Inflammatory macrophage treated with lipopolysaccharide for 1 hour (primary cell): ENCODE results near the gene USP3.
"Not testable (repeated sequence)": the region's sequence is repeated elsewhere in the genome, so short reads cannot be mapped to it uniquely, and the experiment has no call there.

Experiments
- DNase-seq, 2 donors: peaks; one replicate each; pipeline ENCODE4 v3.0.0-alpha.2; 2020 to 2022

Gene USP3

DNA sequence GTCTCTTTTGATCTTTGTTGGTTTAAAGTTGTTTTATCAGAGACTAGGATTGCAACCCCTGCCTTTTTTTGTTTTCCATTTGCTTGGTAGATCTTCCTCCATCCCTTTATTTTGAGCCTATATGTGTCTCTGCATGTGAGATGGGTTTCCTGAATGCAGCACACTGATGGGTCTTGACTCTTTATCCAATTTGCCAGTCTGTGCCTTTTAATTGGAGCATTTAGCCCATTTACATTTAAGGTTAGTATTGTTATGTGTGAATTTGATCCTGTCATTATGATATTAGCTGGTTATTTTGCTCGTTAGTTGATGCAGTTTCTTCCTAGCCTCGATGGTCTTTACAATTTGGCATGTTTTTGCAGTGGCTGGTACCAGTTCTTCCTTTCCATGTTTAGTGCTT, 116.4 kb downstream of the USP3 start:
- DNase-seq = not testable (repeated sequence)

DNA sequence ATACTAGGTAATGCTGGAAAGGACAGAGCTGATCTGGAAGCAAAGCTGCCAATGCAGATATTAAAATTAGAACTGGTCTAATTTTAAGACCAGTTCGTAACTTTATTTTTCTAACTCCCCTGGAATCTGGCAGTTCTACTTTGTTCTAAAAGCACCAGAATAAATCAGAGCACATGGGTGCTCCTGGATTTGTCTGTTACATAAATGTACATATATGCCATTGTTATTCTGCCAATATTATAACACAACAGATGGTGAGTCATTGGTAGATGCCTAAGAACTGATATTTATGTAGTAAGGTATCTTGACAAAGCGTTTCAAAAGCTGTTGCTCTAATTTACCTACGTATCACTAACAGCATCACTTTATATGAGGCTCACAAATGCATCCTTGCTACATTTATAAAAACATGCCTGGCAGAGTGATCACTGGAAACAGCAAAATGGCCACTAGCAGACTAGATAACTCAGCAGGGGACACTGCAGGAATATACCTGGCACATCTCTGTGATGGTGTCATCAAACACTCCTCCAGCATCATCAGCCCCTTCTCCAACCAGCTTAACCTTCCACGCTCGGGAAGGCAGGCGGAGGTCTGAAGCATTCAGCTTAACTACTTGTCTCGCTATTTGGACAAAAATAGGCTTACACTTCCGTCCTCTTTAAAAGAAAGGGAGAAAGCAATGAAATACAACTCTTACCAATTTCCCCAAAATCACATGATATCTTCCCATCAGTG, 119.0 kb downstream of the USP3 start:
- DNase-seq = no peak

DNA sequence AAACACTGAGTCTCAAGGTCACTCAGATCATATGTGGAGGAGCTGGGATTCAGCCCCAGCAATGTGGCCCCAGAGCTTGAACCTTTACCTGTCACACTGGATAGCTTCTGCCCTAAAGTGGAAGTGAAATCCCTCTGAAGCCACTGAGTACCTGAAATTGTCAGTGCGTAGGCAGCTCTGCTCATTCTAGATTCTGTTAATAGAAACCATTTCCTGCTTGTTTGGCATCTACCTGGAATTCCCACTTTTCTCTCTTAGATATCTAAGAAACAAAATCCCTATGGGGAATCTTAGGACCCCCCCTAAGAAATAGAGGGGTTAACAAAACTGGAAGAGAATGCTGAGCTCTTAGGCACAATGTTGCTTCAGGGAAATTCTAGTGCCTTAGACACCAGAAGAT, 122.6 kb downstream of the USP3 start:
- DNase-seq = no peak

DNA sequence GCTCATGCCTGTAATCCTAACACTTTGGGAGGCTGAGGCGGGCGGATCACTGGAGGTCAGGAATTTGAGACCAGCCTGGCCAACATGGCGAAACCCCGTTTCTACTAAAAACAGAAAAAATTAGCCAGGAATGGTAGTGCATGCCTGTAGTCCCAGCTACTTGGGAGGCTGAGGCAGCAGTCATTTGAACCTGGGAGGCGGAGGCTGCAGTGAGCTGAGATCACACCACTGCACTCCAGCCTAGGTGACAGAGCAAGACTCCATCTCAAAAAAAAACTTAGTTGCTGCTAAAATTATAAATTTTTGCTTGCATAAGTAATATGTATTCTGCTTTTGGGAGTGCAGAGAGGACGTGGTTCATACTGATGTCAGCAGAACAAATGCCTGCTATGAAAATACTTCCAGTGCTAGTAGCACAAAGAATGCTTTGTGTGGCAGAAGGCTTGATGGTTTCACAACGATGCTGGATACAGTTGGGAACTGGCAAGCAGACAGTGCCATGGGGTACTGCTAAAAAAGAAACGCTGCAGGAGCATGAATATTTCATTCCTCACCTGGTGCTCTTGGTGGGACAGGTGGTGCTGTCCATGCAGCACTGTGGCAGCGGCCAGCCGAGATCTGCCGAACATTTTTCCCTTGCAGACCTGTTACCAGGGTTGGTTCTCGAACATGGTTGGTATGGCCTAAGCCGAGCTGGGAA, 123.9 kb downstream of the USP3 start:
- no peak for DNase-seq

DNA sequence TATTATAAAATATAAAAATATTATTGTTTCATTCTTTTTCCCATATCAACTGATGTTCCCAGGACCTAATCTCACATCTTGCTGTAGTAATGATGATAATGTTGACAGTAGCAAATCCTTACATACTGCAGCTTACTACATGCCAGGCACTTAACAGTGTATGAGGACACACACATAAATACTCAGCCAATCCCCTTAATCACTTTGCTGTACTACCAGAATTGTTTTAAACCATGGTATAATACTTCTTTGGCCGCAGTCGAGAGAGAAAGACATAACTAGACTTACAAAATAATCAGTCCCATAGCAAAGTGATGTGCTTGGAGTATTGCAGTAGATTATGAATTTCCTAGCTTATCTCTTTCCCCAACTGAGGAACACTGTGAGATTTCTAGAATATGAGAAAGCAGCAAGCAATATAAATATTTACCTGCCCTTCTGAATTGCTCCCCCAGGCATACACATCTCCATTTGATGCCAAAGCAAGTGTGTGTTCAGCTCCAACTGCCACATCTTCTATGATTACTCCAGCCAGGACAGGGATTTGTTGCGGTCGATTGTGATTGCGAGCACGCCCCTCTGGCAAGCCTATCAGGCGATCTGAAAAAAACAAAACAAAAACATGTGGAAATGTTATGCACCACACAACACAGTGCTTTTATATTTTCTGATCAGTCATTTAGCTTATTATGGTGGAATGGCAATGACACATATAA, 125.8 kb downstream of the USP3 start:
- DNase-seq = no peak

DNA sequence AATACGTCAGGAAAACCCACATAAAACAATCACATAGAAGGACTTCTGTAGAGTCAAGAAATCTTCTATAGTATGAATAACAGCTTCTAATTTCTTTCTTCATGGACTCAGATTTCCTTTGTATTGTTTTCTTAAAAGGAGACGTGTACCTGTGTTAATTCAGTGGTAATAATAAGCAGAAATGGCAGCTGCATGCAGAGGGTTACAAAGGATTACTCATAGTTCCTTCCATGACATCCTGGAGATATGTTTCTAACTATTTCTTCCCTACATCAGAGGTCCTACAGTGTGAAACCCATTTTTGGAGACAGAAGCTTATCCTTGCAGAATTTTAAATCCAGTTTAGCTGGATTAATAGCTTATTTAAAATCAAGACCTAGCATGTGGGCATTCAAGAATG, 128.9 kb downstream of the USP3 start:
- DNase-seq = no peak

DNA sequence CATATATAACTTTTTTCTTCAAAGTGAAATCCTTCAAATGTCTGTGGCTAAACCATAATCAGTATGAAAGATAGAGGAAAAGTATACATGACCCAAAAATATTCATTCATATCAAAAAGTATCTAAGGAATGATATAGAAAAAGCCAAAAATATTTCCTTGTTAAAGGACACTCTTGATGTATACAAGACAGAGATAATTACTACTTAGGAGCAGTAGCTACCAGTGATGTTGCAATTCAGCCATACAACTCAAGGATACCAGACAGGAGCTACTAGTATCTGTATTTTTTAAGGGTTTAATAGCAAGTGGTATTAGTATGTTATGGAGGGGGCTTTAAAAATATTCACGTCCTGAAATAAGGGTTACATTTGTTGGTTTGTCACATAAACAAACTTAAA, 129.8 kb downstream of the USP3 start:
- no peak for DNase-seq

DNA sequence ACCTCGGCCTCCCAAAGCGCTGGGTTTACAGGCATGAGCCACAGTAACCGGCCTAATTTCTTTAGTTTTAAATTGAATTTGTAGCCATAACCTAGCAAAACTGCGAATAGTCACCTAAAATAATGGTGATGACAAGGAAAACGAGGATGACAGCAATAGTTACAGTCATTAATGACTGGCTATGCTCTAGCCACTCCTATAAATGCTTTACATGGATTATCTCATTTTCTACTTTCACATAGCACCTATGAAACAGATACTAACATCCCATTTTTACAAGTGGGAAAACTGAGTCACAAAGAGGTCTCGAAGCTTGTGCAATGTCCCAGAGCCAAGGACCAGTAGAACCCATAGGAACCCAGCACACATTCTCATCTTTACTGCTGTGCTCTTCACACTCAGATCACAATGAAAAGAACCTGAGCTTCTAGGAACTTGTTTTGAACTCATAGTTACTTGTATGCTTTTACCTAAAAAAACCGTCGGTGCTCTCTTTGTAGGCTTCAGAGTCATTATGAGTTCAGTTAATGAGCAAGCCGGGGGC, 132.2 kb downstream of the USP3 start:
- DNase-seq = no peak

DNA sequence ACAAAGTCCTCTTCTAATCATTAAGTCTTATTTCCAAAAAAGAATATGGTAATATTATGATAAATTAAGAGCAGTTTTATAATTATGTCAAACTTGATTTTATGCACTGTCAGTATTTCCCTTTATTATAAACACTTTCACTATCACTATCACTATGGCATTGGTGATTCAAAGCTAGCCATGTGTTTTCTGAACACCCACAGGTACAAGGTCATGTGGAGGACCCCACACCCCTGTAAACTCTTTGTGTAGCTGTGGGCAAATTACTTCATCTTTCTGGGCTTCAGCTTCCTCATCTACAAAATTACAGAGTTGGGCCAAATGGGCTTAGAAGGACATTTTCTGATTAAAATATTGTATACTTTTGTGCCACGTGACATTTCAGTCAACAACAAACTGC, 134.4 kb downstream of the USP3 start:
- peak; percentile 11 to 60 for DNase-seq

DNA sequence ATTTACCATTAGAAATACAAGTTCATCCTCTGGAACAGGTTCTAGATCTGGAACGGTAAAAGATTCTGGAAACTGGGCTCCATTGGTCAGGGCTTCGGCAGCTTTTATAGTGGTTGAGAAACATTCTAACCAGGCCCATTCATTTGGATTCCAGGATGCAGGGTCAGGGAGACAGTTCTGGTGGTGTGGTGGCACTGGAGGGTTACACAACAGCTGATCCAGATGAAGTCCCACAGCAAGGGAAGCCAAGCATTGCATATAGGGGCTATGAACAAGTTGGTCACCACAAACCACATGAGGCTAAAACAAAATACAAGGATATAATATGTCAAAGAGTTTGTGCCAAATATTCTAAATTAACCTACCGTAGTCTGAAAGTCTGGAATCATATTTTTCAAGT, 135.8 kb downstream of the USP3 start:
- DNase-seq = no peak
